GM23338 (cell line): Measurements from ENCODE around the gene DENND5A. TPM values are rescaled to one million over a fixed set of nuclear protein-coding genes. Genes with fewer than 3 reads are reported as not detected.

Source experiments
- CREB1 ChIP-seq: fragments of 250-450 bp; sonication (Bioruptor Pico); IDR thresholded peaks from 2 replicates; pipeline ENCODE4 v1.5.0; 2020; ENCODE audit warnings: low read depth, mild to moderate bottlenecking, moderate library complexity
- EZH2 ChIP-seq: fragments of 200-600 bp; sonication (generic); IDR thresholded peaks from one replicate; pipeline ENCODE4 v1.8.0; 2017; ENCODE audit warnings: antibody characterized with exemption, mild to moderate bottlenecking, low read depth; ENCODE audit not compliant: unreplicated experiment
- JUNB ChIP-seq: IDR thresholded peaks from one replicate; pipeline ENCODE4 v1.6.1; 2016; ENCODE audit warnings: antibody characterized with exemption; ENCODE audit not compliant: unreplicated experiment
- NANOG ChIP-seq: IDR thresholded peaks from 2 replicates; pipeline ENCODE4 v1.6.1; 2016; ENCODE audit warnings: antibody characterized with exemption, borderline replicate concordance
- POLR2AphosphoS5 ChIP-seq: IDR thresholded peaks from 2 replicates; pipeline ENCODE4 v1.6.1; 2016; ENCODE audit warnings: antibody characterized with exemption, low read depth
- REST ChIP-seq: IDR thresholded peaks from one replicate; pipeline ENCODE4 v1.6.1; 2018; ENCODE audit warnings: antibody characterized with exemption; ENCODE audit not compliant: unreplicated experiment
- STAT1 ChIP-seq: IDR thresholded peaks from one replicate; pipeline ENCODE4 v1.6.1; 2016; ENCODE audit warnings: antibody characterized with exemption; ENCODE audit not compliant: unreplicated experiment
- ZNF331 ChIP-seq: fragments of 250-450 bp; sonication (Bioruptor Pico); IDR thresholded peaks from 2 replicates; pipeline ENCODE4 v1.5.0; 2020; ENCODE audit warnings: low read depth, mild to moderate bottlenecking, moderate library complexity
- ZNF462 ChIP-seq: fragments of 250-450 bp; sonication (Bioruptor Pico); IDR thresholded peaks from 2 replicates; pipeline ENCODE4 v1.5.0; 2020; ENCODE audit warnings: mild to moderate bottlenecking, moderate library complexity
- polyA plus RNA-seq: library from polyadenylated mRNA; unstranded; fragments of >200 nt; fragmentation: Nextera tagmentation; extraction: Ambion mirVana; gene quantifications from 2 replicates; pipeline ENCODE4 v1.2.1, GENCODE V29; 2016
- total RNA-seq: library from RNA; depleted of rRNA; stranded (reverse); fragments of >200 nt; shearing (Covaris generic); gene quantifications from 2 replicates; pipeline ENCODE4 v1.2.3, GENCODE V29; 2014

The DENND5A gene
- total and polyA plus RNA-seq, 2 experiments from 2014 or later, result 28.1 to 56.3 TPM

- TF ChIP-seq ZNF462, result no peak
- TF ChIP-seq EZH2, result no peak
- TF ChIP-seq STAT1, result no peak
- TF ChIP-seq NANOG, result no peak
- no peak for TF ChIP-seq POLR2AphosphoS5
- TF ChIP-seq ZNF331 (CRISPR knock-in tag), result no peak
- no peak for TF ChIP-seq JUNB
- no peak for TF ChIP-seq REST
- no peak for TF ChIP-seq CREB1 (CRISPR knock-in tag)
Measured at GRCh38 chr11:9132203-9132878, 132.8 kb downstream of the DENND5A start (continued).
